T-helper 17 cell (primary cell): ENCODE measurements around the gene ZNF366. TPM values are rescaled to one million over a fixed set of nuclear protein-coding genes. Genes with fewer than 3 reads are reported as not detected.

Experiments
- ATAC-seq: fragments of 150-1000 bp; cut with Tn5 transposase; 2 replicates; pipeline ENCODE4 v1.10.0; 2021; ENCODE audit warnings: mild to moderate bottlenecking, moderate library complexity
- DNase-seq, 3 donors: peaks; one replicate each; pipeline versions ENCODE4 v3.0.0 to v3.0.0-alpha.2; 2020 to 2021
- H3K9me3 ChIP-seq: one replicate; pipeline ENCODE4 v1.7.0; 2013; ENCODE audit warnings: low read length, mild to moderate bottlenecking; ENCODE audit not compliant: control insufficient read depth, poor library complexity, severe bottlenecking
- H3K27ac Mint-ChIP-seq: one replicate; pipeline ENCODE4 v1.8.0; 2022; ENCODE audit warnings: mild to moderate bottlenecking, moderate library complexity, mixed read lengths
- H3K27me3 Mint-ChIP-seq: one replicate; pipeline ENCODE4 v1.8.0; 2022; ENCODE audit warnings: mixed read lengths
- H3K36me3 Mint-ChIP-seq: one replicate; pipeline ENCODE4 v1.8.0; 2022; ENCODE audit warnings: low read depth, mixed read lengths
- H3K4me1 Mint-ChIP-seq: one replicate; pipeline ENCODE4 v1.8.0; 2022; ENCODE audit warnings: mild to moderate bottlenecking, mixed read lengths
- H3K4me3 Mint-ChIP-seq: one replicate; pipeline ENCODE4 v1.8.0; 2022; ENCODE audit warnings: mild to moderate bottlenecking, moderate library complexity, mixed read lengths
- total RNA-seq, 4 donors: library from RNA in 2 of 4; stranded (reverse) in 2 of 4; gene quantifications; one replicate each; pipeline ENCODE4 v1.2.3 and lab custom pipeline; 2022 to 2026

Gene ZNF366
- total RNA-seq (under 1 TPM in 1 of 2 donors, not detected in 1; 0.39 TPM), total RNA-seq (lab: John Stamatoyannopoulos, UW) (0 reads per million in 2 donors)

- no peaks in the 10 kb centered on the region for H3K9me3 ChIP-seq
- Mint-ChIP-seq H3K36me3 (peaks cover 2% of the 10 kb centered on the region), H3K27me3 (peaks cover 47% of the 10 kb centered on the region), H3K4me3 (no peak within 1 kb of the TSS), H3K27ac (no peak within 1 kb of the TSS), H3K4me1 (no peaks in the 10 kb centered on the region)
- ATAC-seq, result no peak
- no peak for DNase-seq
Measured at GRCh38 chr5:72507231-72507906, at the start of gene ZNF366. Gene ZNF366, minus strand, starts transcription at chr5:72507410. Its CDS starts 45,914 bp downstream, at chr5:72461496.

GRCh38 chr5:72556351-72557166 is 49.3 kb upstream of the ZNF366 start:
- ATAC-seq, result peak; percentile 72

GRCh38 chr5:72555871-72556270 is 48.7 kb upstream of the ZNF366 start:
- Mint-ChIP-seq H3K36me3 (no peaks in the 10 kb centered on the region), H3K27ac (peak overlapping the region; percentile 91), H3K27me3 (peaks cover 56% of the 10 kb centered on the region), H3K4me3 (peak overlapping the region; percentile 92), H3K4me1 (peaks cover 11% of the 10 kb centered on the region)
- no peaks in the 10 kb centered on the region for H3K9me3 ChIP-seq
- ATAC-seq (no peak), DNase-seq (no peak)

More at GRCh38 chr5:72556351-72557166, 49.3 kb upstream of the ZNF366 start:
- DNase-seq, result no peak
- H3K4me1 Mint-ChIP-seq, result peaks cover 11% of the 10 kb centered on the region
- H3K9me3 ChIP-seq, result no peaks in the 10 kb centered on the region
- H3K27ac Mint-ChIP-seq, result peak overlapping the region; percentile 91
- peaks cover 58% of the 10 kb centered on the region for H3K27me3 Mint-ChIP-seq
- no peaks in the 10 kb centered on the region for H3K36me3 Mint-ChIP-seq
- peak overlapping the region; percentile 92 for H3K4me3 Mint-ChIP-seq

- H3K36me3 Mint-ChIP-seq, result no peaks in the 10 kb centered on the region
- no peaks in the 10 kb centered on the region for H3K9me3 ChIP-seq
- DNase-seq (no peak), ATAC-seq (no peak)
- H3K27ac Mint-ChIP-seq, result no peak overlapping the region
- peaks cover 11% of the 10 kb centered on the region for H3K4me1 Mint-ChIP-seq
- no peak overlapping the region for H3K4me3 Mint-ChIP-seq
- peaks cover 61% of the 10 kb centered on the region for H3K27me3 Mint-ChIP-seq
Measured at GRCh38 chr5:72554897-72555296, 47.7 kb upstream of the ZNF366 start.

GRCh38 chr5:72552041-72552557 is 44.9 kb upstream of the ZNF366 start:
- Mint-ChIP-seq H3K4me3 (no peak overlapping the region), H3K27ac (no peak overlapping the region), H3K4me1 (peaks cover 8% of the 10 kb centered on the region), H3K27me3 (peaks cover 44% of the 10 kb centered on the region), H3K36me3 (no peaks in the 10 kb centered on the region)
- no peak for DNase-seq
- H3K9me3 ChIP-seq, result peaks cover 3% of the 10 kb centered on the region
- ATAC-seq, result no peak

- no peak for ATAC-seq
- Mint-ChIP-seq H3K4me3 (no peak overlapping the region), H3K27ac (no peak overlapping the region), H3K36me3 (no peaks in the 10 kb centered on the region), H3K27me3 (peaks cover 35% of the 10 kb centered on the region), H3K4me1 (no peaks in the 10 kb centered on the region)
- DNase-seq, result no peak
- peaks cover 3% of the 10 kb centered on the region for H3K9me3 ChIP-seq
Measured at GRCh38 chr5:72550595-72550994, 43.4 kb upstream of the ZNF366 start.

- Mint-ChIP-seq H3K36me3 (no peaks in the 10 kb centered on the region), H3K27me3 (peaks cover 10% of the 10 kb centered on the region)
Measured at GRCh38 chr5:72543811-72544210, 36.6 kb upstream of the ZNF366 start.

GRCh38 chr5:72543365-72543764 is 36.2 kb upstream of the ZNF366 start:
- ATAC-seq (no peak), DNase-seq (no peak)
- peaks cover 3% of the 10 kb centered on the region for H3K9me3 ChIP-seq
- H3K4me1 Mint-ChIP-seq, result no peaks in the 10 kb centered on the region
- H3K27me3 Mint-ChIP-seq, result peaks cover 12% of the 10 kb centered on the region
- H3K27ac Mint-ChIP-seq, result no peak overlapping the region
- H3K36me3 Mint-ChIP-seq, result no peaks in the 10 kb centered on the region
- H3K4me3 Mint-ChIP-seq, result no peak overlapping the region

More at GRCh38 chr5:72543811-72544210, 36.6 kb upstream of the ZNF366 start:
- no peak for DNase-seq
- Mint-ChIP-seq H3K4me3 (no peak overlapping the region), H3K4me1 (no peaks in the 10 kb centered on the region), H3K27ac (no peak overlapping the region)
- H3K9me3 ChIP-seq, result peaks cover 3% of the 10 kb centered on the region
- ATAC-seq, result no peak

GRCh38 chr5:72542695-72543094 is 35.5 kb upstream of the ZNF366 start:
- Mint-ChIP-seq H3K27me3 (peaks cover 19% of the 10 kb centered on the region), H3K36me3 (no peaks in the 10 kb centered on the region), H3K4me3 (no peak overlapping the region), H3K4me1 (no peaks in the 10 kb centered on the region), H3K27ac (no peak overlapping the region)
- no peak for ATAC-seq
- no peaks in the 10 kb centered on the region for H3K9me3 ChIP-seq
- DNase-seq, result no peak

- Mint-ChIP-seq H3K27ac (no peak overlapping the region), H3K4me1 (no peaks in the 10 kb centered on the region), H3K36me3 (no peaks in the 10 kb centered on the region), H3K27me3 (peaks cover 22% of the 10 kb centered on the region), H3K4me3 (no peak overlapping the region)
- no peak for ATAC-seq
- no peaks in the 10 kb centered on the region for H3K9me3 ChIP-seq
- no peak for DNase-seq
Measured at GRCh38 chr5:72541501-72542225, 34.5 kb upstream of the ZNF366 start.

GRCh38 chr5:72540759-72541438 is 33.7 kb upstream of the ZNF366 start:
- H3K4me3 Mint-ChIP-seq, result no peak overlapping the region
- H3K27me3 Mint-ChIP-seq, result peaks cover 23% of the 10 kb centered on the region
- no peaks in the 10 kb centered on the region for H3K4me1 Mint-ChIP-seq
- H3K36me3 Mint-ChIP-seq, result no peaks in the 10 kb centered on the region
- H3K27ac Mint-ChIP-seq, result no peak overlapping the region
- no peak for ATAC-seq
- no peaks in the 10 kb centered on the region for H3K9me3 ChIP-seq
- DNase-seq, result no peak

GRCh38 chr5:72539726-72540125 is 32.5 kb upstream of the ZNF366 start:
- DNase-seq (no peak), ATAC-seq (no peak)
- Mint-ChIP-seq H3K4me3 (no peak overlapping the region), H3K27ac (no peak overlapping the region), H3K27me3 (peaks cover 28% of the 10 kb centered on the region), H3K36me3 (no peaks in the 10 kb centered on the region), H3K4me1 (no peaks in the 10 kb centered on the region)
- no peaks in the 10 kb centered on the region for H3K9me3 ChIP-seq
